Stimulated activated CD8-positive, alpha-beta memory T cell treated with anti-CD3 and anti-CD28 coated beads, Interleukin-2, amount 100 ng/mL, for 1 hour (primary cell): ENCODE measurements around the gene C16orf82.

Experiments used
- DNase-seq, 2 donors: peaks; one replicate each; pipeline ENCODE4 v3.0.0-alpha.2; 2020; ENCODE audit warnings: low read depth in 2 of 2

The C16orf82 gene

DNA sequence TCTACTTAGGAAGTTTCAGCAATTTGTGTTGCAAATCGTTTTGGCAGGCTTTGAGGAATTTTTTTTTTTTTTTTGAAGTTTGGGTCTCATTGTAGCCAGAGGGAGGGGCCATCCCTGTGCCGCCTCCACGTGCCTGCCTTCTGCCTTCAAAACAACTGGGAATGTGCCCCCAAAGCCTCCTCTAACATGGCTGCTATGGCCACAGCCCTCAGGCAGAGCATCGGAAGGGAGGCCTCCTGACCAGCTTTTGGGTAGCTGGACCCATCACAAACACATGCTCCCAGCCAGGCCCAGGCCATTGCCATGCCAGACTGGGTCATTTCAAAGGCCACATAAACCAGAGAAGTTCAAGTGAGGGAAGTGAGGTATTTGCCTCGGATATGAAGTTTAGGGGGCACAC, 21.5 kb downstream of the C16orf82 start:
- no peak for DNase-seq

DNA sequence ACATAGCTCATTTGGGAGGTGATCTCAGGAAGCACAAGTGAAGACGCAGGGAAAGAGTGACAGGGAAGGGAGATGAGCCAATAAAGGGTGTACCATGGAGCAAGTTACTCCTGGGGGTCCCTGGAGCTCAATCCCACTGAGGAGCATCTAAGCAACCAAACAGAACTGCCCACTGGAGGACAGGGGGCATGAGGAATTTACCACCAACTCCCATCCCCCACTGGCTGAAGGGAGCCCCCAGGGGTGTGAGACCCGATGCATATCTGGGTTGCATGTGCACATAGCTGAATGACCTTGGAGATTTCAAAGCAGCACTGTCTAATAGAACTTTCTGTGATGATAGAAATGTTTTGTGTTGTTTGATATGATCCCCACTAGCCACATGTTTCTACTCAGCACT, 29.6 kb downstream of the C16orf82 start:
- DNase-seq = no peak

DNA sequence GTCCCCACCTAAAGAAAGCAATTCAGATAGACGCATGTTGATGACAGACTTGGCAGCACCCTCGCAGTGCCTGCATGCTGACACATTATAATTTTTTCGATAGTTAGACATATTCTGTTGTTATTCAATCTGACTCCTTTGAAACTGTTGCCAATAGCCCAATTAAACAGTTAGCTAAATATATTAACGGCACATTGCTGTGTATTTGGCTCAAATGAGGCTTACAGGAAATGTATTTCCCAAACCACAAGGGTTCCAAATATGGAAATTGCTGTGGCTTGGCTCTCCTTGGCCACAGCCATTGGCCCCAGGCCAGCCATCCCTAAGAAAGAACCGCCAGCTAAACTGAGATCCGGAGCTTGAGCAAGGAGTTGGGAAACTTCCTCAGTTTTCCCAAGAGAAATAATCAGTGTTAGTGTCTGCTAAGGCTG, 31.1 kb downstream of the C16orf82 start:
- DNase-seq = no peak

DNA sequence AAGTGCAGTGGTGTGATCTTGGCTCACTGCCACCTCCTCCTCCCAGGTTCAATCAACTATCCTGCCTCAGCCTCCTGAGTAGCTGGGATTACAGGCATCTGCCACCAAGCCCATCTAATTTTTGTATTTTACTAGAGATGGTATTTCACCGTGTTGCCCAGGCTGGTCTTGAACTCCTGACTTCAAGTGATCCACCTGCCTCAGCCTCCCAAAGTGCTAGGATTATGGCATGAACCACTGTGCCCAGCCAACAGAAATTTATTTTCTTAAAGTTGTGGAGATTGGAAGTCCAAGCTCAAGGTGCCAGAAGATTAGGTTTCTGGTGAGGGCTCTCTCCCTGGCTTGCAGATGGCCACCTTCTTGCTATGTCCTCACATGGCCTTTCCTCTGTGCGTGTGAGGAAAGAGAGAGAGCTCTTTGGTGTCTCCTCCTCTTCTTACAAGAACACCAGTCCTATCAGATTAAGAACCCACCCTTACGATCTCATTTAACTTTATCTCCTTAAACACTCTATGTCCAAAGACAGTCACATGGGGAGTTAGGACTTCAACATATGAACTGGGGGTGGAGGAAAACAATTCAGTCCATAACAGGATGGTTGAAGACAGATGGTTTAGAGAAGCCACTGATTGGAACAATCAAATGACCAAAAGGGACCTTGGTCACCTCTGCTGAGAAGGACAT, 31.8 kb downstream of the C16orf82 start:
- no peak for DNase-seq

DNA sequence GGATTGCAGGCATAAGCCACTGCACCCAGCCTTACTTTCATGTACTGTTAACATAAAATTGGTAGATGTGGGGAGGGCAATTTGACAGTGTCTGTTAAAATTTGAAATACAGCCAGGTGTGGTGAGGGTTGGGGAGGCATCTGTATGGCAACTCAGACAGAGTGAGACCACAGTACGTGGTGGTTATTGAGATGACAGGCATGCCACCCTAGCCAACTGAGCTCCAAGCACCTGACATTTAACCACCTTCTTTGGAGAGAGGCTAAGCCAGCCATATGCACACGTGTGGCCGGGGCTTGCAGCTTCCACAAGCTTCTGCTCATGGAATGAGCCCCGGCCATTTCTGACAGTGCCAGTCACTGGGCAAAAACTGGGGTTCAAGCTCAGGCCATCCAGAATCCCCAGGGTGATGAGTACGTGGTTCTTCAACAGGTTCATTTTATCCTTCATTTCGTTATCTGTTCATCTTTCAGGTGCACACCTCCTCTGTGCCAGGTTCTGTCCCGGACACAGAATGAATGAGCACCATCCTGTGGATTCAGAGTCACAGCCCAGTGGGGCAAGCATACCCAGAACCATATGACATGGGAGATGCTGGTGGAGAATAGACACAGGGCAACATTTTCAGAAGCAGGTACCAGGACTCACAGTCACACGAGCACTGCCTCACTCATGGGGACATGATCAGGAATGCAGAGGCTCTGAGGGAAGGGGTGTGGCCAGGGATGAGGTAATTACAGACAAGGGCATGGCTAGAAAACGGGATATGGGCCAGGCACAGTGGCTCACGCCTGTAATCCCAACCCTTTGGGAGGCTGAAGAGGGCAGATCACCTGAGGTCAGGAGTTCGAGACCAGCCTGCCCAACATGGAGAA, 36.2 kb downstream of the C16orf82 start:
- no peak for DNase-seq

DNA sequence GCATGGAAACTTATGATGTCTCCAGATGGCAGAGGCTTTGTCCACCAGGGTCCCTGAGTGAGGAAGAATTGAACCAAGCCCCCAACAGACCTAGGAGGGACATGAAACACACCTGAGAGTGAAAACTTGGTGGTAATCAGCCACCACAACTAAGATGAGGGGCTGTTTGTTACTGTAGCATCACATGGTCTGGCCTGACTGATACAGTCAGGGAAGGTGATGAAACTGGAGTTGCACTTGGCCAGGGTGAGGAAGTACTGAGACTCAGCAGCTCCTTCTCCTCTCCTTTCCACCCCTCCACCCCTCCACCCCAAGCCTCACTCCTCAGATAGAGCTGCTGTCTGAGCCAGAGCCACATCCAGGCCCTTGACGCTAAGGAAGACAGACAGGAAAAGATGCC, 37.2 kb downstream of the C16orf82 start:
- DNase-seq = no peak

DNA sequence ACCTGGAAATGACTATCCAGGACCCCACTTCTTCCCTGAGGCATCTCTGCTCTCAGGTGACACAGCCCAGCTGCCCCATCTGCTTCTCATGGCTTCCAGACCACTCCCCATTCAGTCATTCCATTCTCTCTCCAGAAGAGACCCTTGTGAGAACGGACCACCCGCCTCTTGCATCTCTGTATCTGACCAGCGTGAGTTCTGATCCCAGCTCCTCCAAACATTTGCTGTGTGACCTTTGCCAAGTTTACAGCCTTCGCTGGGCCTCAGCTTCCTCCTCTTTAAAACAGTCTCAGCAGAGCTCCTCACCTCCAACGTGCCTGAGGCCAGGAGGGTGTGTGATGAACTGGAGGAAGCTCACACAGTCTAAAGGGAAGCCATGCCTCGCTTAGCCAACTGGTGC, 39.6 kb downstream of the C16orf82 start:
- DNase-seq = no peak

GRCh38 chr16:27107185-27107592, 40.5 kb downstream of the C16orf82 start:
- no peak for DNase-seq

DNA sequence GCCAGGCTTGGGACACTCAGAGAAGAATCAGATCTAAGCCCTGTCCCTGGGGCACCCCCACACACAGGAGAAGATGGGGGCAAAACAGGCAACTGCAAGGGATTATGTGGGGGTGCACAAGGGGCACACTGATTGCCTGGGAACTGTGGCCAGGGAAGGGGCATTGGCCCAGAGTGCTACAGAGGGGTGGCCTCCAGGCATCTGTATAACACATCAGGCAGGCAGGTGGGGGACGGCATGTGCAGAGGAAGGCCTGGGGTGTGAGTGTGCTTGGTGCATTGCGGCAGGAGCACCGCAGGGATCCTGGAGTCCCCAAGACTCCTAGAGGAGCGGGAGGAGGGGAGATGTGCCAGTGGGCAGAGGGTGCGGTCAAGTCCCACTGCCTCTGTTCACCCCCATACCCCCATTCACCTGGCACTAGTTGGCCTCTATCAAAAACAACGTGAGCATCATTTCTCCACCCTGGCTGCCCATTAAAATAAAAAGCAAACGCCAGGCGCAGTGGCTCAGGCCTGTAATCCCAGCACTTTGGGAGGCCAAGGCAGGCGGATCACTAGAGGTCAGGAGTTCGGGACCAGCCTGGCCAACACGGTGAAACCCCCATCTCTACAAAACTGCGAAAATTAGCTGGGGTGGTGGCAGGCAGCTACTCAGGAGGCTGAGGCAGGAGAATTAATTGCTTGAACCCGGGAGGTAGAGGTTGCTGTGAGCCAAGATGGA, 41.5 kb downstream of the C16orf82 start:
- no peak for DNase-seq

DNA sequence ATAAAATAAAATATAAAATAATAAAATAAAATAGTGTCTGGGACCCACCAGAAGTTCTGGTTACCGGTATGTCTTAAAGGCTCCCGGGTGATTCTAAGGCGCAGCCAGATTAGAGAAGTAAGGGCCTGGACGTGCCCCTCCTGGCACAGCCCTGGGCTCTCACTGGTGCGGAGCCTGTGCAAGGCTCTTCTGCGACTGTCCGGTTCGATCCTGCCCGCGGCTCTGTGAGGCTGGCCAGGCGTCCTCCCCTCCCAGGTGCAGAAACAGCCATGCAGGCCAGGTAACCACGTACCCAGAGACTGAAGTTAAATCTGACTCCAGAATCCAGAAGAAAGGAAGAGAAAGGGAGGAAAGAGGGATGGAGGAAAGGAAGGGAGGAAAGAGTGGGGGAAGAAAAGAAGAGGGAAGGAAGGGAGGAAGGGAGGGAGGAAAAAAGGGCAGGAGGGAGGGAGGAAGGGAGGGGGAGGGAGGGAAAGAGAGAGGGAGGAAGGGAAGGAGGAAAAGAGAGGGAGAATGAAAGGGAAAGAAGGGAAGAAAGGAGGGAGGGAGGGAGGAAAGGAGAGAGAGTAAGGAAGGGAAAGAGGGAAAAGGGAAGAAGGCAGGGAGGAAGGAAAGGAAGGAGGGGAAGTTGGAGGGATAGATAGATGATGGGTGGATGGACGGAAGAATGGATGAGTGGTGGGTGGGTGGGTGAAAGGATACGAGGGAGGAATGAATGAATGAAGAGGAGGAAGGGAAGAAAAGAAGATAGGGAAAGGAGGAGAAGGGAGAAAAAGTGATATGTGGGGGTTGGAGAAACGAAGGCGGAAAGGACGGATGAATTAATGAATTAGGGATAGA, 42.3 kb downstream of the C16orf82 start:
- DNase-seq = no peak

- peak; percentile 58 for DNase-seq
Measured at GRCh38 chr16:27109666-27110523, 43.2 kb downstream of the C16orf82 start.

GRCh38 chr16:27110524-27110896, 43.8 kb downstream of the C16orf82 start:
- DNase-seq = no peak

DNA sequence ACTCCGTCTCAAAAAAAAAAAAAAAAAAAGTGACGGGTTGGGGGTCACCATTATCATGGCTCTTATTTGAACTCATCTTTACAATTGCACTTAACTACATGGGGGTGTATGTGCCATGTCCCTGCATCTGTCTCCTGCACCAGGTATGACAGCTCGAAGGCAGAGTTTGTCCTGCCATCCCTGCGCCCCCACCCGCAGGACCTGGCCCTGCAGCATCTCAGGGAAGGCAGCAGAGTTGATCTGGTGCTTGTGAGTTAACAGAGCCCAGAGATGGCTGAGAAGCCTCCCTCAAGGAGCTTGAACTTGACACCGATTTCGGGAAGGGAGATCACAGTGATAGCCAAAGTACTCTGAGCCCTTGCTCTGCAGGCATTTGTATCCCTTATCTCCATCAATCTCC, 44.8 kb downstream of the C16orf82 start:
- DNase-seq = no peak

- DNase-seq = no peak
Measured at GRCh38 chr16:27112093-27112811, 45.5 kb downstream of the C16orf82 start.

DNA sequence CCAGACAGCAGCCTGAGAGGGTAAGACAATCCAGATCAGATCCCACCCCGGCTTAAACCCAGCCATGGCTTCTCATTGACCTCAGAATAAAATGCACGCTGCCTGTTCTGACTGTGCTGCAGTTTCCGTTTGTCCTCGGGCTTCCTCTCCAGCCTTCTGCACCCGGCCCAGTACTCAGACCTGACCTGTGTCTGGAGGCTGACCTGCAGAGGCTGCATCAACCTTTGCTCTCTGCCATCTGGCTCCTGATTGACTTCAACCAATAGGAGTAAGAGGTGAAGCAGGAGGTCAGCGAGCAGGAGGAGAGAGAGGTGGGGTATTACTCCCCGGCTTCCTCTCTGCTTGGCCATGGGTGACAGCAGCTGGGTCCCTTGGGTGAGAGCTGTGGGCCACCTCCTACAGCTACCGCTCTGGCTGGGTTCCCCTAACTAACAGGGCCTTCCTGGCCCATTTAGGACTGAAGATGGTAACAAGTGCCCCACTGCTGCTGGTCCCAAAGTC, 46.7 kb downstream of the C16orf82 start:
- DNase-seq = no peak

GRCh38 chr16:27114006-27114405, 47.3 kb downstream of the C16orf82 start:
- no peak for DNase-seq

GRCh38 chr16:27118526-27118925, 51.8 kb downstream of the C16orf82 start:
- no peak for DNase-seq
